OCI-LY3 (cell line): Measurements from ENCODE around the gene TJP1.

Experiments used
- H2AFZ ChIP-seq: fragments of 200-600, 300-600 bp; shearing (Covaris generic); 2 replicates; pipeline ENCODE4 v1.6.0; 2014; ENCODE audit warnings: antibody characterized with exemption, low read depth, low read length
- H3K27ac ChIP-seq: fragments of 200-600, 300-600 bp; sonication (generic); 2 replicates; pipeline ENCODE4 v1.5.1; 2014; ENCODE audit warnings: mild to moderate bottlenecking, low read length, moderate library complexity, mixed read lengths
- H3K27me3 ChIP-seq: fragments of 200-600, 300-600 bp; sonication (generic); 2 replicates; pipeline ENCODE4 v1.6.1; 2014; ENCODE audit warnings: low read depth, low read length, mixed read lengths
- H3K36me3 ChIP-seq: fragments of 200-600, 300-600 bp; sonication (generic); replicated peaks from 2 replicates; pipeline ENCODE3; 2014; ENCODE audit warnings: low read depth, low read length, mixed read lengths
- H3K4me1 ChIP-seq: fragments of 300-600, 200-600 bp; sonication (generic); 2 replicates; pipeline ENCODE4 v1.6.1; 2014; ENCODE audit warnings: low read length, mixed read lengths
- H3K4me2 ChIP-seq: fragments of 200-600, 300-600 bp; sonication (generic); 2 replicates; pipeline ENCODE4 v1.6.1; 2014; ENCODE audit warnings: low read length, mixed read lengths
- H3K4me3 ChIP-seq: fragments of 300-600, 200-600 bp; sonication (generic); 2 replicates; pipeline ENCODE4 v1.5.1; 2014; ENCODE audit warnings: antibody characterized with exemption, mild to moderate bottlenecking, low read length, moderate library complexity
- H3K79me2 ChIP-seq: fragments of 300-600, 200-600 bp; shearing (Covaris generic); 2 replicates; pipeline ENCODE4 v1.6.1; 2014; ENCODE audit warnings: mild to moderate bottlenecking, low read length, mixed read lengths
- H3K9ac ChIP-seq: fragments of 300-600, 200-600 bp; shearing (Covaris generic); 2 replicates; pipeline ENCODE4 v1.6.0; 2014; ENCODE audit warnings: mild to moderate bottlenecking, low read length, moderate library complexity
- H3K9me3 ChIP-seq: fragments of 200-600, 300-600 bp; shearing (Covaris generic); 2 replicates; pipeline ENCODE4 v1.6.1; 2014; ENCODE audit warnings: low read length, mixed read lengths; ENCODE audit not compliant: insufficient read depth
- H4K20me1 ChIP-seq: fragments of 200-600, 300-600 bp; sonication (generic); 2 replicates; pipeline ENCODE4 v1.6.1; 2016; ENCODE audit warnings: low read length, mixed read lengths; ENCODE audit not compliant: insufficient read depth
- CTCF ChIP-seq: fragments of 200-600, 300-600 bp; sonication (generic); IDR thresholded peaks from 2 replicates; pipeline ENCODE4 v1.5.1; 2014; ENCODE audit warnings: antibody characterized with exemption, low read length, low read depth
- EZH2phosphoT487 ChIP-seq: fragments of 200-600 bp; shearing (Covaris generic); IDR thresholded peaks from 2 replicates; pipeline ENCODE4 v1.6.1; 2018; ENCODE audit warnings: antibody characterized with exemption, mixed run types, low read depth

Gene TJP1

GRCh38 chr15:29860872-29861271 lies 38.6 kb upstream of the TJP1 start:
- no peak for TF ChIP-seq CTCF
- TF ChIP-seq EZH2phosphoT487: no peak
- no peak overlapping the region for H3K4me2 ChIP-seq
- H3K9ac ChIP-seq: no peak overlapping the region
- H3K27ac ChIP-seq: no peak overlapping the region
- no peaks in the 10 kb centered on the region for H3K79me2 ChIP-seq
- H2AFZ ChIP-seq: no peak overlapping the region
- H3K4me3 ChIP-seq: no peak overlapping the region
- no peaks in the 10 kb centered on the region for H3K4me1 ChIP-seq
- H4K20me1 ChIP-seq: no peaks in the 10 kb centered on the region
- no peaks in the 10 kb centered on the region for H3K9me3 ChIP-seq
- no peaks in the 10 kb centered on the region for H3K36me3 ChIP-seq
- H3K27me3 ChIP-seq: peaks cover 14% of the 10 kb centered on the region

DNA sequence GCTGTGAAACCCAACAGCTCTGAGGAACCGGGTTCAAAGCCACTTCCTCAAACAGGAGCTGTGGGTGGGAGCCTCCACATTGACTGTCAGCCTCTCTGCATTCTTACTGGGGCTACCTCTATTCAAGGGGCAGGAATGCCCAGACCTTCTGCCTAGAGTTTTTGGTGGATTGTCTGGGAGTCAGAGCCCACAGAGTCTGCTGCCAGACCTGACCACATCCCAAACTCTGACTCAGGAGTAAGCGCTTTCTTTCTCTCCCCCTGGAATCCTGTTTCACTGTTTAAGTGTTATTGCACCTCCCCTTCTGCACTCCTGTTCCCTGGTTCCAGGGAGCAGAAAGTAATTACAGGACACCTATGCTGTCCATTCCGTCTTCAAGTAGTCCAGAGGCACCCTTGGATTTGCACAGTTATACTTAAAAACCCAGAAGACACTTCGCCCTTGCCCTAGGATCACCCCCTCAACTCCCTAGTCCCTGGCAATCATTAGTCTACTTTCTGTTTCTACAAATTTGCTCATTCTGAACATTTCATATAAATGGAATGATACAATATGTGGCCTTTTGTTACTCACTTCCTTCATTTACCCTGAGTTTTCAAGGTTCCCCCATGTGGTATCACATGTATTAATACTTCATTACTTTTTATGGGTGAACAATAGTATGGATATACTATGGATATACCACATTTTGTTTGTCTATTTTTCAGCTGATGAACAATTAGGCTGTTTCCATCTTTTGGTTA lies 37.9 kb upstream of the TJP1 start:
- H3K9me3 ChIP-seq: no peaks in the 10 kb centered on the region
- H3K27me3 ChIP-seq: peaks cover 7% of the 10 kb centered on the region
- H3K4me3 ChIP-seq: no peak overlapping the region
- no peaks in the 10 kb centered on the region for H3K4me1 ChIP-seq
- no peaks in the 10 kb centered on the region for H3K79me2 ChIP-seq
- H4K20me1 ChIP-seq: no peaks in the 10 kb centered on the region
- no peak overlapping the region for H2AFZ ChIP-seq
- no peak overlapping the region for H3K4me2 ChIP-seq
- H3K27ac ChIP-seq: no peak overlapping the region
- TF ChIP-seq EZH2phosphoT487 (no peak), CTCF (no peak)
- H3K9ac ChIP-seq: no peak overlapping the region
- no peaks in the 10 kb centered on the region for H3K36me3 ChIP-seq

GRCh38 chr15:29859293-29859692 lies 37.0 kb upstream of the TJP1 start:
- Histone ChIP-seq H3K79me2 (no peaks in the 10 kb centered on the region), H3K9me3 (no peaks in the 10 kb centered on the region), H3K4me1 (no peaks in the 10 kb centered on the region), H2AFZ (no peak overlapping the region), H4K20me1 (no peaks in the 10 kb centered on the region), H3K27me3 (peaks cover 5% of the 10 kb centered on the region; the same call in 1 of the 2 replicates), H3K4me3 (no peak overlapping the region), H3K9ac (no peak overlapping the region), H3K27ac (no peak overlapping the region), H3K4me2 (no peak overlapping the region), H3K36me3 (no peaks in the 10 kb centered on the region)
- TF ChIP-seq CTCF: no peak
- no peak for TF ChIP-seq EZH2phosphoT487

GRCh38 chr15:29857221-29857789 lies 35.0 kb upstream of the TJP1 start:
- H3K27me3 ChIP-seq: 0 out of 2 replicates have a peak, but pooled peaks cover 5% of the 10 kb centered on the region
- H3K4me3 ChIP-seq: no peak overlapping the region
- no peaks in the 10 kb centered on the region for H4K20me1 ChIP-seq
- no peak overlapping the region for H2AFZ ChIP-seq
- H3K9ac ChIP-seq: no peak overlapping the region
- H3K4me1 ChIP-seq: no peaks in the 10 kb centered on the region
- TF ChIP-seq EZH2phosphoT487 (no peak), CTCF (no peak)
- H3K4me2 ChIP-seq: no peak overlapping the region
- H3K27ac ChIP-seq: no peak overlapping the region
- no peaks in the 10 kb centered on the region for H3K9me3 ChIP-seq
- H3K79me2 ChIP-seq: no peaks in the 10 kb centered on the region
- H3K36me3 ChIP-seq: no peaks in the 10 kb centered on the region
